CMK (cell line): ENCODE results near the gene ALG11.

Experiments
- DNase-seq: peaks from one replicate; pipeline ENCODE4 v3.0.0-alpha.2; 2010; ENCODE audit warnings: low read depth

The ALG11 gene

GRCh38 chr13:51997641-51998330 lies 14.4 kb upstream of the ALG11 start:
- no peak for DNase-seq

DNA sequence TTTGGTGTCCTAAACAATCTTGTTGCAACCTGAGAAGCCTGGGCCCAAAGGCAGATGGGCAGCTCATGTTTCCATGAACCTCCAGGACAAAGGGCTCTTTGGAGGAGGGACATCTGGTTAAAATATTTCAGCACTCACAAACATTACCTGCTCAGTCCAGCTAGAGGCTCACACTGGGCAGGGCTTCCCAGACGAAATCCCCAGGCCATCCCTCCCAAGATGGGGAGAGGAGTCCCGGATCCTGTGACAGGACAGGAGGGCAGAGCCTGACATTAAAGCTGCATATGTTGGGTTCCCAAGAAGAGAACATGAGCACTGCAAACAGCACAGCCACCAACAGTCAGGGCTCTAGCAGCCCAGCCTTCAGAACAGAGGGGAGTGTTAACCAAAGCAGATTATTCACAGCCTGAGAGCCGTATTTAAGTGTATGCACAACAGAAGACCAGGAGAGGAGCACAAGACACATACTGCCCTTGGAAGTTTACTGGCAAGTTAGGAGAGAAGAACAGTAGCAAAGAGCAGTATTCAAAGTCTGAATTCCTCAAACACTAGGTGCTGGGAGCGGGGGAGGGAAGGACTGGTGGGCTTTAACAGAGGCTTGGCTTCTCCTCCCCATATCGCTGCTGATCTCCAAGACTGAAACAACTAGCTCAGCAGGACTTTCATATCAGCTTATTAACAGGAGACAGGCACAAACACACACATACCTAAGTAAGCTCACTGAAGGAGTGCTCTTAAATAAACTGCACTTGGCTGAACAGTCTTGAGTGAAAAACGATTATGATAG lies 13.3 kb upstream of the ALG11 start:
- no peak for DNase-seq

DNA sequence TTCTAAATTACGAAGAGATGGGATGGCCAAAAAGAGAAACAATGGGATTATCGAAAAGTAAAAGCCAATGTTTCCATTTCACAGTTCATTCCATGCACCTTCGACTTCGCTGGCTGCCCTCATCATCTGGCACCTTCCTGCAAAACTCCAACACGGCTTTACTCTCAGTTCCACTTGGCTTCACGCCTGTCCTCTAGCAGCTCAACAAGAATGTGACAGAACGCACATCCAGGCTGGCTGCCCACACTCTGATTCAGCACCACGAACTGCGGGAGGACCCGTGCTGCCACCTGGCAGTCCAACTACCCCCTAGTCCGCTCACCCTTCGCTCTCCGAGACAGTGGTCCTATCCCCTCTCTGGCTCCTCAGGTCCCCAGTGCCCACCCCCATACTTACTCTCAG lies 12.7 kb upstream of the ALG11 start:
- DNase-seq = no peak

GRCh38 chr13:51999921-52000320 lies 12.3 kb upstream of the ALG11 start:
- no peak for DNase-seq

GRCh38 chr13:52001120-52001731 lies 11.0 kb upstream of the ALG11 start:
- DNase-seq = no peak

GRCh38 chr13:52002361-52002760 lies 9.8 kb upstream of the ALG11 start:
- no peak for DNase-seq

GRCh38 chr13:52003541-52003940 lies 8.7 kb upstream of the ALG11 start:
- DNase-seq = no peak

GRCh38 chr13:52004511-52005170 lies 7.6 kb upstream of the ALG11 start:
- no peak for DNase-seq

DNA sequence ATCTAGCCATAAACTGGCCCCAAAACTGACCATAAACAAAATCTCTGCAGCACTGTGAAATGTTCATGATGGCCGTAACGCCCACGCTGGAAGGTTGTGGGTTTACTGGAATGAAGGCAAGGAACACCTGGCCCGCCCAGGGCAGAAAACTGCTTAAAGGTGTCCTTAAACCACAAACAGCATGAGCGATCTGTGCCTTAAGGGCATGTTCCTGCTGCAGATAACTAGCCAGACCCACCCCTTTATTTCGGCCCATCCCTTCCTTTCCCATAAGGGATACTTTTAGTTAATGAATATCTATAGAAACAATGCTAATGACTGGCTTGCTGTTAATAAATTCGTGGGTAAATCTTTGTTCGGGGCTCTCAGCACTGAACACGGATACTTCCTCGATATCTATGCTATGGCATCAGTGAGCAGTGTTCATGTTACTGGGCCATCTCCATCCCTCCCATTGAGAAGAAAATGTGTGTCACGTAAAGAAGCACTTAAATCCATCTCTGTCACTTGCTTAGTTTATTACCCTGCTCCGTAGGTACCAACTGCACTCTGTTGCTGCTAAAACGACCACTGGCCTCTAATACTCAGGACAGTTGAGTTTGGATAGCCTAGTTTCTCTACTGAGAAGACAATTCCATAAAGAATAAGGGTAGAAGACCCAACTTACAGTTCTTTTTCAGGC lies 6.2 kb upstream of the ALG11 start:
- DNase-seq = no peak

GRCh38 chr13:52006523-52007245 lies 5.5 kb upstream of the ALG11 start:
- DNase-seq = no peak

DNA sequence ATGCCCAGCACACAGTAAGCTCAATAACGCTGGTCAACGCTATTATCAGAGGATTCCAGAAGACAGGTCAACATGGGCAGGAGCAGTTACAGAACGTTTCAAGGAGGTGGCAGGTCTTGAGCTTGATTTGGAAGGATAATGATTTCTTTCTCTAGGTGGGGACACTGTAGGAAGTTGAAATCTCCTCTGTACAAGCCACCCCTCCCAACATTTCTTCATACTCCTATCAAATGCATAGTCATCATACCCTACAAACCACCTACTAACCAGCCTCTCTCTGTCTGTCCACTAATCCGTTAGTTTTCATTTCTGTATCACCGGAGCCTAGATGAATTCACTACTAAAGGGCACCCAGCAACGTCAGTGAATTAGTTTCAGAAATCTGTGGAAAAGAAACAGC lies 2.3 kb upstream of the ALG11 start:
- DNase-seq = no peak

DNA sequence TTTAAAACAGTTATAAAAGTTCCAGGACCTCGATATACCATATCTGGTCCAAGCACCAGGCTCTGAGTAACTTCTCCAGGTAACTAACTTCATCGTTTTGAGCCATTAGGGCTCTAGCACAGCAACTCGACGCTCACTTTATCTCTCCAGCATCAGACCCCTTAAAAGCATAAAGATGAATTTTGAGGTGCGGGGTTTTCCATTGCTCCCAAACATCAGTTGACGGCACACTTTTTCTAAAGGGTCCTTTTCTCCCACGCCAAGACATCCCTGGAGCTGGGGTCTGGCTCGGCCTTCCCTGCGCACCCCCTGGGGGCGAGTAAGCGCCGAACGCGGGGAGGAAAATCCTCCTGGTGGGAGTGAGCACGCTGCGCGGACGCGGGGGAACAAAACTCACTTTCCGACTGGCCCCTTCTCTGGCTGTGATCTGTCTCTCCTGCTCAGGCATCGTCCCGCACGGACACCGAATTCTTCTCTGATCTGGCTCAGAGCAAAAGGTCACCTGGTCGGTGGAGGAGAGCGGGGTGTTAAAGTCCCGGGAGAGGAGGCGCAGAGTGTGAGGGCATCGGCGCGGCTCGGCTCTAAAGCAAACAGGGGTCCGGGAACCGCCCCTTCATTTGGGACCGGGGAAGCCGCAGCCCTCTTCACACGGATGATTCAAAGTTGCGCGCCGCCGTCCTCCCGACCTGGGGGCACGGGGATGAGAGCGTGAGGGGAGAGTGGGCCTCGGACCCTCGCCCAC lies 1.1 kb upstream of the ALG11 start, which contains the start of gene ATP7B:
TSS of gene ATP7B (minus strand) at position 561 of the 742 bp plus-strand sequence. CDS start at position 448, 113 bp downstream.
- DNase-seq = no peak

GRCh38 chr13:52012512-52012836 lies 276 bp downstream of the ALG11 start:
- no peak for DNase-seq

- no peak for DNase-seq
Observed at GRCh38 chr13:52016296-52016695, 4.1 kb downstream of the ALG11 start.

GRCh38 chr13:52020191-52020590 lies 8.0 kb downstream of the ALG11 start:
- no peak for DNase-seq

- peak; percentile 81 for DNase-seq
Observed at GRCh38 chr13:52022356-52022755, 10.2 kb downstream of the ALG11 start.

- DNase-seq = no peak
Observed at GRCh38 chr13:52024481-52024880, 12.3 kb downstream of the ALG11 start, which contains the start of gene UTP14C. UTP14C (plus strand) TSS chr13:52024691; CDS start chr13:52028805, 4,114 bp downstream.

DNA sequence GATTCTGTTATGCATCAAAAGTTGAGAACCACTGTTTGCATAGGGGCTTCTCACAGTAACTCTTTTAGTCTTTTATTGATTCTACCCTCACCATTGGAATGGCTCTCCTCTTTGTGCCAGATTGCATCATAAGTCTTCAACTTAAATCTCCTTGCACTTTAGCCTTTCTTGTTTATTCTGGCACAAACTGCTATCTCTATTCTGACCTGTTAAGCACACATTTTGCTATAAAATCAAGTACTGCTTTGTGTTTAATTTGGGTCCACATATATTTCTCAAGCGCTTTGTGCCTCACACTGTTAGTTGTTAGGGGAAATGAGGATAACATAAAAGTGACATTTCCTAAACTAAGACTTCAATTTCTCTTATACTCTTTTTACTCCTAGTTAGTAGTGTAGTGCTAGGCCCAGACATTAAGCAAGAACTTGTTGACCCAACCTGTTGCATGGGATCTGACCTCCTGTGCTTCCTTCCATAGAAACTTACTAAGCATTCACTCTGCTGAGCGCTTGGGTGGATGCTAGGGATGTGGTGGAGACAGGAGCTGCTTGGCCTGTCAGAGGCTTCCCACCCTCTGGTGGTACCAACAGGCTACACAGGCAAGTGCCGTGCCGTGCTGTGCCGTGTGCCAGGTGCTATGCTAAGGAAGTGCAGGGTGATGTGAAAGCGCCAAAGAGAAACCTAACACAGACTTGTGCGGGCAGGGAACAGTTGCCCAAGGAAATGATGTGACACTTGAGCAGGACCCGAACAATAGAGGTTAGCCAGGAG lies 13.5 kb downstream of the ALG11 start:
- no peak for DNase-seq

- DNase-seq = no peak
Observed at GRCh38 chr13:52026246-52026626, 14.0 kb downstream of the ALG11 start.

DNA sequence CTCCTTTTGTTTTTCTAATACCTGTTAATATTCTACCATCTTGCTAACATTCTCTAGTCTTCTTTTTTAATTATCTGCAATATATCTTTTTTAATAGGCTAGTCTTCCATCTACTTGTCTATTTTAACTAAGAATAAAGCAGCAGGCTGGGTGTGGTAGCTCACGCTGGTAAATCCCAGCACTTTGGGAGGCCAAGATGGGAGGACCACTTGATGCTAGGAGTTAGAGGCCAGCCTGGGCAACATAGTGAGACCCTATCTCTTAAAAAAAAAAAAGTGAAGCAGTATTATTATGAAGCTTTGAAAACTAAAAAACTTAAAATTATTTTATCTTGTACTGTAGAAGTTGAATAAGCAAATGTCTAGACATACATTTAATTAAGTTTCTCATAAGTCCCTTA lies 15.6 kb downstream of the ALG11 start:
- DNase-seq = no peak
